ENCODE results near the gene CDK8. TPM values are rescaled to one million over a fixed set of nuclear protein-coding genes. Genes with fewer than 3 reads are reported as not detected.
"Not testable (repeated sequence)": the region's sequence is repeated elsewhere in the genome, so short reads cannot be mapped to it uniquely, and the experiment has no call there.

Gene CDK8
- total RNA-seq, 1 donor from 2014 or later, result 25.3 TPM

GRCh38 chr13:26280822-26281221 is 26.9 kb downstream of the CDK8 start:
- peaks cover 22% of the 10 kb centered on the region for H3K36me3 Mint-ChIP-seq
- DNase-seq (ENCODE audit: low spot score in 2 of 2, unreplicated experiment in 2 of 2), result no peak
- no peak overlapping the region for H3K4me3 Mint-ChIP-seq
- H3K27me3 Mint-ChIP-seq (ENCODE audit: low read depth), result no peaks in the 10 kb centered on the region
- no peak for TF ChIP-seq CTCF (IDR thresholded peaks at IDR 0.05; ENCODE audit: unreplicated experiment)
- no peaks in the 10 kb centered on the region for H3K4me1 Mint-ChIP-seq
- no peak overlapping the region for H3K27ac Mint-ChIP-seq
- peaks cover 48% of the 10 kb centered on the region for H3K9me3 Mint-ChIP-seq

GRCh38 chr13:26285911-26286310 is 32.0 kb downstream of the CDK8 start:
- Mint-ChIP-seq H3K36me3 (peaks cover 18% of the 10 kb centered on the region), H3K9me3 (peaks cover 47% of the 10 kb centered on the region)
- not testable (repeated sequence) for H3K4me3 Mint-ChIP-seq; H3K4me1 Mint-ChIP-seq; H3K27me3 Mint-ChIP-seq (ENCODE audit: low read depth); H3K27ac Mint-ChIP-seq; DNase-seq (ENCODE audit: low spot score in 2 of 2, unreplicated experiment in 2 of 2)

- DNase-seq (ENCODE audit: low spot score in 2 of 2, unreplicated experiment in 2 of 2); H3K27ac Mint-ChIP-seq; H3K27me3 Mint-ChIP-seq (ENCODE audit: low read depth); H3K4me3 Mint-ChIP-seq; H3K4me1 Mint-ChIP-seq: not testable (repeated sequence)
- Mint-ChIP-seq H3K9me3 (peaks cover 30% of the 10 kb centered on the region), H3K36me3 (peaks cover 10% of the 10 kb centered on the region)
These were observed 34.9 kb downstream of the CDK8 start for GRCh38 chr13:26288838-26289237.

GRCh38 chr13:26295812-26296211 is 41.9 kb downstream of the CDK8 start:
- Mint-ChIP-seq H3K36me3 (peaks cover 7% of the 10 kb centered on the region), H3K9me3 (peaks cover 27% of the 10 kb centered on the region), H3K27me3 (ENCODE audit: low read depth) (no peaks in the 10 kb centered on the region), H3K4me3 (no peak overlapping the region), H3K4me1 (peaks cover 3% of the 10 kb centered on the region), H3K27ac (no peak overlapping the region)
- TF ChIP-seq CTCF (IDR thresholded peaks at IDR 0.05; ENCODE audit: unreplicated experiment), result no peak
- no peak for DNase-seq (ENCODE audit: low spot score in 2 of 2, unreplicated experiment in 2 of 2)

GRCh38 chr13:26299168-26299750 is 45.3 kb downstream of the CDK8 start:
- Mint-ChIP-seq H3K4me3 (no peak overlapping the region), H3K27ac (no peak overlapping the region), H3K27me3 (ENCODE audit: low read depth) (no peaks in the 10 kb centered on the region), H3K36me3 (no peaks in the 10 kb centered on the region), H3K4me1 (peaks cover 3% of the 10 kb centered on the region), H3K9me3 (peaks cover 17% of the 10 kb centered on the region)
- TF ChIP-seq CTCF (IDR thresholded peaks at IDR 0.05; ENCODE audit: unreplicated experiment), result no peak
- DNase-seq (ENCODE audit: low spot score in 2 of 2, unreplicated experiment in 2 of 2), result no peak

GRCh38 chr13:26300140-26300539 is 46.2 kb downstream of the CDK8 start:
- Mint-ChIP-seq H3K27ac (no peak overlapping the region), H3K36me3 (no peaks in the 10 kb centered on the region), H3K27me3 (ENCODE audit: low read depth) (no peaks in the 10 kb centered on the region), H3K9me3 (peaks cover 13% of the 10 kb centered on the region), H3K4me3 (no peak overlapping the region), H3K4me1 (peaks cover 3% of the 10 kb centered on the region)
- no peak for DNase-seq (ENCODE audit: low spot score in 2 of 2, unreplicated experiment in 2 of 2)
- TF ChIP-seq CTCF (IDR thresholded peaks at IDR 0.05; ENCODE audit: unreplicated experiment), result no peak

- TF ChIP-seq CTCF (IDR thresholded peaks at IDR 0.05; ENCODE audit: unreplicated experiment), result no peak
- peaks cover 1% of the 10 kb centered on the region for H3K4me1 Mint-ChIP-seq
- peaks cover 8% of the 10 kb centered on the region for H3K9me3 Mint-ChIP-seq
- DNase-seq (ENCODE audit: low spot score in 2 of 2, unreplicated experiment in 2 of 2), result no peak
- H3K4me3 Mint-ChIP-seq, result no peak overlapping the region
- no peaks in the 10 kb centered on the region for H3K27me3 Mint-ChIP-seq (ENCODE audit: low read depth)
- peaks cover 4% of the 10 kb centered on the region for H3K36me3 Mint-ChIP-seq
- no peak overlapping the region for H3K27ac Mint-ChIP-seq
These were observed 51.7 kb downstream of the CDK8 start for GRCh38 chr13:26305676-26306075.
